A549 (cell line): ENCODE data around the gene MRPL53.

ENCODE experiments used
- BHLHE40 ChIP-seq: IDR thresholded peaks from 2 replicates; pipeline ENCODE4 v1.6.1; 2012; ENCODE audit warnings: low read depth, low read length, inconsistent platforms
- CTCF ChIP-seq: fragments of >200 bp; sonication (Bioruptor Twin); formaldehyde crosslinking; IDR thresholded peaks from 3 replicates; pipeline ENCODE4 v1.5.1; 2016
- EP300 ChIP-seq, 2 experiments: fragments of >200 bp; sonication (Bioruptor Twin); formaldehyde crosslinking; IDR thresholded peaks; 2 replicates in 1 of 2; 3 replicates in 1 of 2; pipeline ENCODE4 v1.6.1; 2016 to 2017
- NR3C1 ChIP-seq: fragments of >200 bp; sonication (Bioruptor Twin); formaldehyde crosslinking; IDR thresholded peaks from 3 replicates; pipeline ENCODE4 v1.6.1; 2017
- POLR2A ChIP-seq: IDR thresholded peaks from 2 replicates; pipeline ENCODE4 v1.6.1; 2012; ENCODE audit warnings: mild to moderate bottlenecking, low read length
- RAD21 ChIP-seq, 2 experiments: fragments of >200 bp in 1 of 2; sonication (Bioruptor Twin) in 1 of 2; formaldehyde crosslinking in 1 of 2; IDR thresholded peaks in 1 of 2; conservative IDR thresholded peaks in 1 of 2; 2 replicates in 1 of 2; 3 replicates in 1 of 2; pipeline ENCODE4 v1.6.1; 2012 to 2018; ENCODE audit warnings: inconsistent platforms in 1 of 2

- TF ChIP-seq EP300 (IDR thresholded peaks at IDR 0.05) = no peak
- no peak for TF ChIP-seq RAD21 (conservative IDR thresholded peaks at IDR 0.05 in 1 of 2, IDR thresholded peaks at IDR 0.05 in 1 of 2)
- no peak for TF ChIP-seq BHLHE40
- TF ChIP-seq POLR2A = no peak
- TF ChIP-seq NR3C1 = no peak
- no peak for TF ChIP-seq CTCF
Measured at GRCh38 chr2:74436848-74437695, 35.4 kb downstream of the MRPL53 start.
